Measurements from ENCODE around the gene SLC15A4.

Gene SLC15A4

DNA sequence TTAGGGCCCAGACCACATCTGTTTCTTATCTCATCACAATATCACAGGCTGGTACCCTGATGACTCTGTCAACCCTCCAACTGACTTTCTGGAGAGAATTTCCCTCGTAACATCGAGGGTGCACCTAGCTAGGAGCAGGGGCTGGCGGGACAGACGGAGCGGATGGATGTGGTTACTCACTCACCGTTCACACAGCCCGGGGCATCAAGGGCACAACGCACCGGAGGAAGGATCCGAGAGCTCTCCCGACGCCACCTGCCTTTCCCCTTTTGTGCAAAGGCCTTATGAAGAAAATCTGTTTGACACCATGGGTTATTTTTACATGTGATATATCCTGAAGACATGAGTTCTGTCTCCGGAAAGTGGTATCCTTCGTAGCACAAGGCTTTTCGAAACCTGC, 31.4 kb downstream of the SLC15A4 start:
- DNase-seq, result no peak

DNA sequence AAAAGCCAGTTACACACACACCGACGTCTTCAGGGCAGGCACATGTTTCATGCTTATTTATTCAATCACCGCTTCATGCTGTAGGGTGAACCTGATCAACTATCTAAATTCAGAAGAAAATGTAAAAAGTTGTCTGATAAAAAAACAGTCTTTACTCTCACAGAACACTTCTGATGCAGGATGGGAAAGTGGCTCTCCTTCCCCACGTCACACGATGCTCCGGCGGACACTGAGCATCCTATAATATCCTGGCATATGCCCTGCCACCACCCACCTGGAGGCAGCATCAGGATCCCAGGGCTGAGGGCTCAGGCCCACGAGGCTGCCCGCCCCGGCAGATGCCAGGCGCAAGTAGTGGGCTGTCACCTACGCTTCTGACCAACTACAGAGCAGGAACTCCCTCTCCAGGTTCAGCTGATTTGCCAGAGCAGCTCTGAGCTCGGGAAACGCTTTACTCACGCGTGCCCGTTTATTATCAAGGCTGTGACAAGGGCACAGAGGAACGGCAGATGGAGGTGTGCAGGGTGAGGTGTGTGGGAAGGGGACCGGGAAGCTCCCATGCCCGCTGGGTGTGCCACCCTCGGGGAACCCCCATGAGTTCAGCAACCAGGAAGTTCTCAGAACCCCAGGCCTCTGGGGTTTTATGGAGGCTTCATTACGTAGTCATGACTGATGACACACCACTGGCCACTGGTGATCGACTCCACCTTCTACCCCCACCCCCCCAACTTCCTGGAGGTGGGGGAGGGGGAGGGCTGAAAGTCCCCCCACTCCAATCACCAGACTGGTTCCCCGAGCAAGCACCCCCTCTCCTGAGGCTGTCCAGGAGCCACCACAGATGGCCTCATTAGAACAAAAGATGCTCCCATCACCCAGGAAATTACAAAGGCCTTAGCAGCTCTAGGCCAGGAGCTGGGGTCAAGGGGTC, 32.1 kb downstream of the SLC15A4 start:
- DNase-seq, result no peak

DNA sequence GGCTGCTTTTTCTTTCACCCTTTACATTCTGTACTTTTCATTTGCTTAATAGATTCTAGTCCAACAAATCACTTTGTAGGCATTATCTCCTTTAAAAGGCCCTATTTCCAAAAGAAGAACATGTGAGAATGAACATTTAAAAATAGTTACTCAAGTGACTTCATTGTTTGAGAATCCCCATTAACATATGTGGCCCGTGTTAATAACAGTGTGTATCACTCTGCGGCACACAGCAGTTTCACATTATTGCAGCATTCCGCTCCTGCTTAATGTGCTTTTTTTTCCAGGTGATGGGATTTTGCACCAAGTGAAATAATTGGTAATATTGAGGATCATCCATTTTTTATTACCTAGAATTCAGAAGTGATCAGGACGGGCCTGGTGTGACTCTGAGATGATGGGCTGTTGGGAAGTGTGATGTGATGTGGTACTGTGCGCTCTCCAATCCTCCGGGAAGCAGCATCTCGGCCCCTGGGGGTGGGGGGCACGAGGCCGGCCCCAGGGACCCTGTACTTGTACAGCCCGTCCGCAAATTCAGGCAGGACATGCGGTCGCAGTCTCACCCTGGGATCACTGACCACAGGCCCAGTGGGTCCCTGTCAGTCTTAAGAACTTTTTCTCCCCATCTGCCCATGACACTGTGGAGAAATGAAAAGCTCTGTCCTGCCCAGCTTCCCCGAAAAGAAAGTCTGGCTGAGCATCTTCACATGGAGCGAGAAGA, 32.9 kb downstream of the SLC15A4 start:
- no peak for DNase-seq

DNA sequence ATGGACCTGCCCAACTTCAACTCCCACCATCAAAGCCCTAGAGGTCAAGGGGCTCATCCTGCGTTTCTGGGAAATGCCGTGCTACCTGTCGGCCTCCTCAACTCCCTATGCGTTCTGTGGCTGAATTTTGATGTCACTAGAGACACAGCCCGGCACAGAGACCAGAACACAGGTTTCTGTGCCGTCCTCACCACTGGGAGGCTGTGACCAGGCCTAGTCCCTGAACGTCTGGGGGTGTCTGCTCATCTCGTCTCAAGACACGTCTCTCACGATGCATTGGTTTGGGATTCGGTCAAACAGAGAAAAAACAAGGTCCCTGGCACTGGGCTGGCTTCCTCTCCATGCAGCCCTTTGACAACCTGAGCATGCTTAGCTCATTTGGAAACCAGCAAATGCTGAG, 33.5 kb downstream of the SLC15A4 start:
- DNase-seq, result no peak

DNA sequence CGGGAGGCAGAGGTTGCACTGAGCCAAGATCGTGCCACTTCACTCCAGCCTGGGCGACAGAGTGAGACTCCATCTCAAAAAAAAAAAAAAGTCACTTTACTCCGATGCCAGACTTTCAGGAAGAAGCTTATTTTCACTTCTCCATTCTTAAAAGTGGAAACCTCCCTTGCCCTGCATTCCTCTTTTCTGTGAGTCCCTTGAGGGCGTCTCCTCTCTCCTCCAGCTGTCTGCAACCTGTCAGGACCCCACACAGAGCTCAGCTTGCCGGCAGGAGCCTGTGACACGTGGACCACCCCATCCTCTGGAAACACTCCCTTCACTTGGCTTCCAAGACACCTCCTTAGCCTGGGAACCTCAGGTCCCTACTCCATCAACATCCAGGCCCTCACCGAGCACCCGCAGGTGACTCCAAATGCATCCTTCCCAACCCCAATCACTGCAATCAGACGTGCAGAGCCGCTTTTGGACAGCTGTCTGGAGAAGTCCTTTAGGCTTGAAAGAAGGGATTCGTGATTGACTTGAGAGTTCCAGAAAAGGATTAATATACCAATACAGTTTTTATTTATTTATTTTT, 34.3 kb downstream of the SLC15A4 start:
- no peak for DNase-seq

DNA sequence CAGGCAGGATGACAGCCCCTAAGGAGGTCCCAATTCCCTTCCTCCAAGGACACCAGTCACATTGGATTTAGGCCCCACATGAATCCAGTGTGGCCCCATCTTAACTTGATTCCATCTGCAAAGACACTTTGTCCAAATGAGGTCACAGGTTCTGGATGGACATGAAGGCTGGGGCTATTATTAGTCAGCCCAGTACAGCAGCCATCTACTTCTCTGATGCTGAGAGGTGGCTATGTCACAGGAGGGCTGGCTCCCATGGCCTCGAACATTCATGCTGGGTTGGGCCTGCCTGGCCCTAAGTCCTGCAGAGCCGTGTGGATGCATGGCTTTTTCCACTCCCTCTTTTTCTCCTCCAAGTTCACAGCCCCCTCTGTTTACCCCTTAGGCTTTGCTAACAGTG, 35.9 kb downstream of the SLC15A4 start:
- no peak for DNase-seq

DNA sequence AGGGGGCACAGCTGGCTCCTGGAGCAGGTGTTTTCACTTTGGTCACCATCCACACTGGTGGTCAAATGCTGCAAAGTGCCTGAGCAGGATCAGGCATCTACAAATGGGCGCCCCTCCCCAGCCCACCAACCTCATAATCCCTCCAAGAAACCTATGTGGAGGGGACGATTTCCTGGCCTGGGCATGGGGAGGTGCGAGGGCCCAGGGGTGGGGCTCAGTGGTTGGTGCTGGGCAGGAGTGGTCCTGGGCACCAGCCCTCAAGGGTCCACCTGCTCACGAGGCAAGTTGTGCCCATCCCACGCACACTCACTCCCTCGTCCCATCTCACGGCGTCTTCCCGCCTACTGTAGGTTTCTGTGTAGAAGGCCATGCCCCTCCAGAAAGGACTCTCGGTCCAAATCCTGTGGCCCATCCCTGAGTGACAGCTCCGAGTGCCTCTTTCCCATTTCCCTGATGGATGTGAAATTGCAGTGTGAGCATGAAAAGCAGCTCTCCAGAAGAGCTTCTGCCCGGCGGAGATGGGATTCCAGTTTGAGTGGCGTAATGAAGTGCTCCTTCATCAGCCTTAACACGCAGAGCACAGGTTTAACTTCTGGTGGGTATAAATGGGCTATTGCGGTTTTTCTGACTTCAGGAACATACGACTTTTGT, 36.9 kb downstream of the SLC15A4 start:
- DNase-seq, result no peak

DNA sequence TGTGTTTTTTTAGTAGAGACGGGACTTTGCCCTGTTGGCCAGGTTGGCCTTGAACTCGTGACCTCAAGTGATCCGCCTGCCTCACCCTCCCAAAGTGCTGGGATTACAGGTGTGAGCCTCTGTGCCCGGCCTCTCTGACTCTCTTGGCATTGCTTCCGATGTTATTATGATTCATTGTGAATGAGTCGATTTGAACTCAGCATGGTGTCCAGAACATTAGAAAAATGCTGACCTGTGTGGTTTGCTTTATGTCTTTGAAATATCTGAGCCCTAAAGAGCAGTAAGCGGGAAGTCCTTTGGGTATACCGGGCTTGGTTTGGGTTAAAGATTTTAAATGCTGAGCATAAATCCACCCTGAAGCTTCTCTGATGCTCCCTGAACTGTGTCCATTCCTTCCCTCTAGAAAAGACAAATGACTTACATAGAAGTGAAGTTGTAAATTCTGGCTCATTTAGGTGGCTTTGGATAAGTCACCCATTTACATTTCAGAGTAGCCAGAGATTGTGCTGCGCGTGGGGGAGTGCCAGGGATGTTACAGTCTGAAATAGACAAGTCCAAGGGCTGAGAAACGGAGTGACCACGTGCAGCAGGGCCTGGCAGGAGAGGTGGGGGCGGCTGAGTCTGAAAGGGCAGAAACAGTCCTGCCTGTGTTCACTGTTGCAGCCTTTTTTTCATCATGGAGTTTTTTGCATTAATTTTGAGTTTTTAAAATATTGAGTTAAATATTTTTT, 39.6 kb downstream of the SLC15A4 start:
- DNase-seq, result no peak

DNA sequence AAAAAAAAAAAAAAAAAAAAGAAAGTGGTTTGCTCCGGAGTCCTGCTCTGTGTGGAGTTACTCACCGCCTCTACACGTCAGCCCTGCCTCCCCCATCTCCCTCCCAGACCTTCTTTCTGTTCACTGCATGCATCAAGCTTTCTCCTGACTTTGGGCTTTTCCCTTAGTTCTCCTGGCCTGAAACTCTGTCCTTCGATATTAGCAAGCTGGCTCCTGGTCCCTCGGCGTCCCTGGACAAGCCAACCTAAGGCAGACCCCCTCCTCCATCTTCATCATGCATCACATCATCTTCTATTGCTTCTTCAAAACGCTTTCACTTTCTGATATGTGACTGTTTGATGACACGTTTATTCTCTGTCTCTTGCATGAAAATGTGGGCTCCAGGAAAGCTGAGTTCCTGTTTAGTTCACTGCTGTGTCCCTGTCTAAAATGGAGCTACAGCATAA, 40.6 kb downstream of the SLC15A4 start:
- no peak for DNase-seq

DNA sequence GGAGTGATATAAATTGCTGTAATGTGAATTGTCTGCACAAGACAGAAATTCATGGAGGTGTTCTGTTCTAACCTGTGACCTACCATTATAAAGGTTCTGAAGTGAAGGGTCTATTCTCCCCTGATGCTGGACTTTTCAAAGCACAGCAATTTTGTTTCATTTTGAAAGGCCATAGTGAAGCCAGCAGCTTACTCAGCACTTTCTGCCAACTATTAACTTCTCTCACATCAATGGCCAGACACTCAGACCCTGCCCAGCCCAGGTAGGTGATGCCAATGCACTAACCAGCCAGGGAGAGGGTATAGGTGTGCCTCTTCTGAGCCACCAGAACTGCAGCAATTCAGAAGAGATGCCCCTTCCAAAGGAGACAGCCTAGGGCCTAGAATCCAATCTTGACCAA, 43.9 kb downstream of the SLC15A4 start:
- DNase-seq, result no peak

DNA sequence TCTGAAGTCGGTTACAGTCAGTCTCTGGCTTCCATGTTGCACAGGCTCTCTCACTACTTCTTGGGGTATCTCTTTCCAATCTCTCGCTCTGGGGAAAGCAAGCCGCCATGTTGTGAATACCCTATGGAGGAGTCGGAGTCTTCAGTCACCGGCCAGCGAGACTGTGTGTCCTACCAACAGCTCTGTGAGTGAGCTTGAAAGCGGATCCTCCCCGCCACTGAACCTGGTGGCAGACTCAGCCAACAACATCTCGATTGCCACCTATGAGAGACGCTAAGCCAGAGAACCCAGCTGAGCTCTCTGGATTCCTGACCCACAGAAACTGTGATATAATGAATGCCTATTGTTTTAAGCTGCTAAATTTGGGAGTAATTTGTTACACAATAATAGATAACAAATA, 51.5 kb downstream of the SLC15A4 start:
- DNase-seq, result no peak

DNA sequence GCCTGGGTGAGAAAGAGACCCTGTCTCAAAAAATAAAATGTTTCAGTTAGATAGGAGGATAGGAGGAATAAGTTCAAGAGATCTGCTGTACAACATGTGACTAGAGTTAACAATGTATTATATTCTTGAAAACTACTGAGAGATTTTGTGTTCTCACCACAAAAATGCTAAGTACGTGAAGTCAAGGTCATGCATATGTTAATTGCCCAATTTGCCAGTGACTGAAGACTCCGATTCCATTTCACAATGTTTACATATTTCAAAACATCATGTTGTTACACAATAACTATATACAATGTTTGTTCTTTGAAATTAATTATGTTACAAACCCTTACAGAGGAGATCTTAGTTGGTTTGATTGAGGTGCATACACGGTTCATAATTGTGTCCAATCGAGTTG, 52.1 kb downstream of the SLC15A4 start:
- no peak for DNase-seq

DNA sequence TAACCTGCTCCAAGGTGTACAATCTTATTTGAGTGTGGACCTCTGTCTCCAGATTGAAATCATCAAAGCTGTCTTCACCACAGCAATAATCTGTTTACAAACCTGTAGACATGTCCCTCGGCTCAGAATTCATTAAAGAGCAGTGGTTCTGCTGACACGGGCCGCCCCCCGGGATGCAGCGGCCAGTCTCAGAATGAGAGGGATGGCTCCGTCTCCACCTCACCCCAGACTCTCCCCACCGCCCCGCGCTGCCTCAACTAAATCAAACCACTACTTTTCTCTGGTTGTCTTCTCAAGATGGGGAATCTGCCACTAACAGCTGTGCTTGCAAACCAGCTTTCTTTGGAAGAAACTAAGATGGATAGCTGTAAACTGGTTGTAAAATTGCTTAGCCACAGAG, 56.2 kb downstream of the SLC15A4 start:
- DNase-seq, result no peak

DNA sequence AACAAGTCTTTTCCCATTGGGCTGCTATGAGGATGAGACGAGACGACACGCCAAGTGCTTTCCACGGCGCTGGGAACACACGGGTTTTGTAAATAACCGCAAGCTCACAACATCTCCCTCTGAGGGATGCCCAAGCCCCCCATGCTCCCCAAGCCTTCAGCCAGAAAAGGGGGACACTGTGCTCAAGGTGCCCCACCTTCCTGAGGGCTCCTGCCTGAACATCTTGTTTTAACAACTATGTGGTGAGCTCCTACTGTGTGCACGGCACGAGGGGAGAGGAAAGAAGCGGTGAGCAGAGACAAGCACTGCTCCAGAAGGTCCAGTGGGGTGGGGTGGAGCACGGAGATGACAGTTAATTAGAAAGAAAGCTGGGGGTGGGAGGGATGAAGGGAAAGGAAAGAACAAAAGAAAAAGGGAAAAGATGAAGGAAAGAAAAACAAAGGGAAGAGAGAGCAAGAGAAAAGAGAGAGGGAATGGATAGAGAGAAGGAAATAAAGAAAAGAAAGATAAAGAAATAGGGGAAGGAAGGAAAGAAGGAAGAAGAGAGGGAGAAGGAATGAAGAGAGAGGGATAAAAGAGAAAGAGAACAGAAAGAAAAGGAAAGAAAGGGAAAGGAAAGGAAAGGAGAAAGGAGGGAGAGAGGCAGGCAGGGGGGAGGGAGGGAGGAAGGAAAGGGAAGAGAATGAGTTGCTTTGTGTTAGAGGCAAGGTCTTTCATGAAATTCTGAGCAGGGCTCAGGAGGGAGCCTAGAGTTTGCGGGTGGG, 56.8 kb downstream of the SLC15A4 start:
- no peak for DNase-seq

DNA sequence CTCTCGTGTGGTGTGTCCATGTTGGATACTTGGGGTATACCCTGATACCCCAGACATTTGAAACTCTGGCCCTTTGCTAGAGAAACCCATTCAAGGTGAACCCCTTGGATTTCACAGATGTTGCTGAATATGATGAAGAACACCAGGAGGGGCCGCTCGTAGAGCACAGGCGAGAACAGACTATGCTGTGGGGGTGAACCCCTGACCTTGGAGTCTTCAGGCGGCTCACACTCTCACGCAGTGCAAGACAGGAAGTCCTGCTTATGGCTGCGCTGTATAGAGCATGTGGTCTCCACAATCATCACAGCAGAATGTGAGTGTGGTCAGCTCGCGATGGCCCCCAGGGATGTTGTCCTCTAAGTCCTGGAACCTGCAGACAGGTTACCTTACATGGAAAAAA, 60.4 kb downstream of the SLC15A4 start:
- DNase-seq, result no peak

DNA sequence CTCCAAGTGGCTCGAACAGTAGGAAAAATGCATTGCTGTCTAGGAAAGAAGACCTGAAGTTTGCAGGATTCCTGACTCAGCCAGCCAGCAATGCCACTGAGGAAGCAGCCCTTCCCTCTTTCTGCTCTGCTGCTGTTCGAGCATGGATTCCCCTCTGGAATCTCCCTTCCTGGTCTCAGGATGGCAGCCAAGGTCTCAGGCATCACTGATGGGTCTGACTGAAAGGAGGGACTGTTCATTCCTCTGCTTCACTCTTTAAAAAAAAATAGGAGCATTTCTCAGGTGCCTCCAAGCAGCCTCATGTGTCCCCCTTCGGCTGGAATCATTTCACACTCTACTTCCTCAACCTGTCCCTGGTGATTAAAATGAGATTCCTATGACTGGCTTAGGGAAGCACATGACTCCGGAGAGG, 62.4 kb downstream of the SLC15A4 start:
- DNase-seq, result no peak

DNA sequence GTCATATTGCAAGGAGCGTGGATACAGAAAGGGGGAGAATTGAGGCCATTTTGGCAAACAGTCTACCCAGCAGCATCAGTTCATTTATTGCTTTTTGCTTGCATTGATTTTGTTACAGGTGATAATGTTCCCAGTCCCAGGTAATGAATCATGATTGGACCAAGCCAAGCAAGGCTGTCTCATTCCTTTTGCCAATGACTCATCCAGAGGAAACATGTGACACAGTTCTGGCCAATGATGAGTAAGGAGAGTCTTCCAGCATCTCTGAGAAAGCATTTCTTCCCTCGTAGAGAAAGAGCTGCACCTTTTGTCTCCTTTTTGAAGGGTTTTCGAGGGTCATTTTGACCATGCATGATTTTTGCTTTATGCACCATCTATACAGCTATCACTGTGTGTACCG, 68.2 kb downstream of the SLC15A4 start:
- DNase-seq, result no peak

DNA sequence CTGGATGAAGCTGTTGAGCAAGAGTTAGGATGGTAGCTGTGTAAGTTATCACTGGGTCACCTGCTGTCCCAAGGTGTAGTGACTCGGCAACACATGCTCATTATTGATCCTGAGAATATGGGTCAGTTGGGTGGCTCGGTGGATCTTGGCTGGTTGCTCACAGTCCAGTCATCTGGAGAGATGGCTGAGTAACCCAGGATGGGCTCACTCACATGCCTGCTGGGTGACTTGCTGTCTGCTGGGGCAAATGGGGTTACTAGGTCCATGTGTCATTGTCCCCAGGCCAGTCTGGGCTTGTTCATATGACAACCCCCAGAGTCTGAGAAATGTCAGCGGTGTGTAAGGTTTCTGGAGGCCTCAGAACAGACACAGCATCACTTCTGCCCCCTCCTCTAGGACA, 69.5 kb downstream of the SLC15A4 start:
- DNase-seq, result no peak

DNA sequence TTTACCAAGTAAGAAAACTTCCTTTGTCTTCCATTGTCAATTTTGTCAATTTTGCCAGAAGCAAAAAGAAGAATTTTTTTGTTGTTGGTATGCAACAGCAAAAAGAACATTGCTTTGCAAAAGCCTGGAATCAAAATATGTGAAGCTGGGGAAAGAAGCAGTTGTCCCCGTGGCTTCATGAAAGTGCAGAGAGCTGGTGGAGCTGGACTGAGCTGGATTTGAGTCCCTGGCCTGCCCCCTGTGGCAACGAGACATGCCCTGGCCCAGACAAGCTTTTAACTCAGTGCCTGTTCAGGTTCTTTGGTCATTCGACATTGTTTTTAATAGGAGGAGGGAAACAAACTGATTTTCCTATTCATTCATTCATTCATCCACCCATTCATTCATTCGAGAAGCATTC, 70.3 kb downstream of the SLC15A4 start:
- DNase-seq, result no peak

DNA sequence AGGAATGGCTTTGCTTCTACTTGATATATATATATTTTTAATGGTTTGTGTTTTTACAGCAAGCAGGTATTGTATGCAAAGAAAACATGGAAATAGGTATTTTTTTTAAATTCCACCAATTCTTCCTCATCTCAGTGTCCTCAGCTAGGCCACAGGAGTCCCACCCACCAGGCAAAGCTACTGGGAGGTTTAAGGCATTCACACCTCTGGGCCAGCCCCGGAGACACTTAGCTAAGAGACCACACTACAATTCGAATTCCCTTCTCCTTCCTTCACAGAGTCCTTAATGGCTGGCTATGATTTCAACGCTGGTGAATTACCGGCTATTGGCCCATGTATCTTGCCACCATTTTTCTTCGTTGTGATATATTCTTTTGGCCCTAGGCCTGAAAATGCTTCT, 71.4 kb downstream of the SLC15A4 start:
- no peak for DNase-seq

DNA sequence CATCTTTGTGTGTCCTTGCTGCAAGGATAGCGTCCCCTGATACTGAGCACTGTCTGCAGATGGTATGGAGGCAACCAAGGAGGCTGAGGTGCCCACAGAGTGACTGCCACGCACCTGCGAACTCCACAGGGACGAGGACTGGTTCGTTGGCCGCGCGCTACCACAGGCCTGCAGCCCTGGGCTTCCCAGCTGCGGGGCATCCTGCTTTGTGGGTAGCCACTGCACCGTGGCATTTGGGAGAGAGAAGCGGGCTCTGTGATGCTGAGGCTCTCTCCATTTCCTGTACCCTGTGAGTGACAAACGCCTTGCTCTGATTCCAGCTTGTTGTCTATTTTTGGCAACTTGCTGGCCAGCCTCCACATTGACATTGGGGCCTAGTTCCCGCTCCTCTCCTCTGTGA, 76.3 kb downstream of the SLC15A4 start:
- no peak for DNase-seq

Data from activated CD4-positive, alpha-beta T cell treated with anti-CD3 and anti-CD28 coated beads, Interleukin-2, amount 50 U/mL, for 16 hours (primary cell).